H1 (cell line): ENCODE results near the gene ZNF106. TPM values are rescaled to one million over a fixed set of nuclear protein-coding genes. Genes with fewer than 3 reads are reported as not detected.

Source experiments
- HDAC6 ChIP-seq: IDR thresholded peaks from one replicate; pipeline ENCODE4 v1.7.1; 2012; ENCODE audit warnings: low read depth, mild to moderate bottlenecking, inconsistent platforms, low read length, moderate library complexity
- SAP30 ChIP-seq: fragments of 300-600 bp; sonication (generic); IDR thresholded peaks from 2 replicates; pipeline ENCODE4 v1.7.1; 2012; ENCODE audit warnings: low read length, moderate library complexity, mild to moderate bottlenecking, inconsistent platforms; ENCODE audit not compliant: insufficient read depth, insufficient replicate concordance
- SP2 ChIP-seq: IDR thresholded peaks from 2 replicates; pipeline ENCODE4 v1.6.1; 2012; ENCODE audit warnings: mild to moderate bottlenecking, low read length, inconsistent platforms
- polyA plus RNA-seq, 7 experiments: library from polyadenylated mRNA; depleted of rRNA in 3 of 7; stranded (reverse) in 5 of 7; unstranded in 2 of 7; fragments of >200 nt in 5 of 7; fragments of 200-250 nt in 2 of 7; gene quantifications; 1 replicate in 5 of 7; 2 replicates in 1 of 7; 4 replicates in 1 of 7; pipeline versions ENCODE4 v1.2.1 to v1.2.3, GENCODE V29; 2011 to 2013; ENCODE audit warnings: missing spikeins in 2 of 7, mixed read lengths in 2 of 7
- total RNA-seq: library from RNA; stranded (reverse); fragmentation: NEBNext Ultra II Directional; extraction: Animal tissue kit (Norgen Biotek cat#: 25700); gene quantifications from 2 replicates; pipeline ENCODE4 v1.2.1, GENCODE V29; 2021
- TF ChIP-seq, protein P1 (sequence below): IDR thresholded peaks from 2 replicates; pipeline ENCODE4 v1.6.1; 2011; ENCODE audit warnings: low read length, improper control_type of control experiment
- TF ChIP-seq, protein P2 (sequence below): IDR thresholded peaks from 2 replicates; pipeline ENCODE4 v1.6.1; 2012; ENCODE audit warnings: low read length, inconsistent platforms

ZNF106 gene
- total and polyA plus RNA-seq, 2 of the 8 experiments (the other 6 are each of a cell fraction or from before 2014, with no cell fraction given) = 18.2 to 62.0 TPM

DNA sequence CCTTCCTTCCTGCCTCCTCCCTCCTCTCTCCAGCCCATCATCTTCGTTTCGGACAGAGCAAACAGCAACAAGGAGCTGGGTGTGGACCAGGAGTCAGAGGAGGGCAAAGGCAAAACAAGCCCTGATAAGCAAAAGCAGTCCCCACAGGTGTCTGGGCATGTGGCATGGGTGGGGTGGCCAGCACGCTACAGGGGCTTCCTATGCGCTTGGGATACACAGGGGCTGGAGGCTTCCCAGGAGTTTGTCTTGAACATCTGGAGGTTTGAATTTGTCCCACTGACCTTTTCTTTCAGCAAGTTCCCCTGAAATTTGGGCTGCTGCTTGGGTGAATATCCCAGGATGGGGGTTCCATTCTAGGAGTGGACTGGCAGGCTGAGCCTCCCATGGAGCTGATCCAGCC lies 82.8 kb downstream of the ZNF106 start (continued):
- TF ChIP-seq, protein P1, sequence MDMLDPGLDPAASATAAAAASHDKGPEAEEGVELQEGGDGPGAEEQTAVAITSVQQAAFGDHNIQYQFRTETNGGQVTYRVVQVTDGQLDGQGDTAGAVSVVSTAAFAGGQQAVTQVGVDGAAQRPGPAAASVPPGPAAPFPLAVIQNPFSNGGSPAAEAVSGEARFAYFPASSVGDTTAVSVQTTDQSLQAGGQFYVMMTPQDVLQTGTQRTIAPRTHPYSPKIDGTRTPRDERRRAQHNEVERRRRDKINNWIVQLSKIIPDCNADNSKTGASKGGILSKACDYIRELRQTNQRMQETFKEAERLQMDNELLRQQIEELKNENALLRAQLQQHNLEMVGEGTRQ = no peak
- TF ChIP-seq SP2 = no peak
- TF ChIP-seq SAP30 = no peak
- no peak for TF ChIP-seq HDAC6
- TF ChIP-seq, protein P2, sequence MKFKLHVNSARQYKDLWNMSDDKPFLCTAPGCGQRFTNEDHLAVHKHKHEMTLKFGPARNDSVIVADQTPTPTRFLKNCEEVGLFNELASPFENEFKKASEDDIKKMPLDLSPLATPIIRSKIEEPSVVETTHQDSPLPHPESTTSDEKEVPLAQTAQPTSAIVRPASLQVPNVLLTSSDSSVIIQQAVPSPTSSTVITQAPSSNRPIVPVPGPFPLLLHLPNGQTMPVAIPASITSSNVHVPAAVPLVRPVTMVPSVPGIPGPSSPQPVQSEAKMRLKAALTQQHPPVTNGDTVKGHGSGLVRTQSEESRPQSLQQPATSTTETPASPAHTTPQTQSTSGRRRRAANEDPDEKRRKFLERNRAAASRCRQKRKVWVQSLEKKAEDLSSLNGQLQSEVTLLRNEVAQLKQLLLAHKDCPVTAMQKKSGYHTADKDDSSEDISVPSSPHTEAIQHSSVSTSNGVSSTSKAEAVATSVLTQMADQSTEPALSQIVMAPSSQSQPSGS = no peak
